Glutamatergic neuron (in vitro differentiated cells): Measurements from ENCODE around the gene PAK3. TPM values are rescaled to one million over a fixed set of nuclear protein-coding genes. Genes with fewer than 3 reads are reported as not detected.

Source experiments
- DNase-seq: peaks from one replicate; pipeline ENCODE4 v3.0.0; 2022
- H3K27ac Mint-ChIP-seq: one replicate; pipeline ENCODE4 v1.8.0; 2020; ENCODE audit warnings: mild to moderate bottlenecking, mixed read lengths, inconsistent platforms; ENCODE audit not compliant: unreplicated experiment
- H3K27me3 Mint-ChIP-seq: one replicate; pipeline ENCODE4 v1.8.0; 2020; ENCODE audit warnings: mild to moderate bottlenecking, moderate library complexity, mixed read lengths, inconsistent platforms; ENCODE audit not compliant: unreplicated experiment
- H3K36me3 Mint-ChIP-seq: one replicate; pipeline ENCODE4 v1.8.0; 2020; ENCODE audit warnings: mild to moderate bottlenecking, mixed read lengths, inconsistent platforms; ENCODE audit not compliant: unreplicated experiment
- H3K4me1 Mint-ChIP-seq: one replicate; pipeline ENCODE4 v1.8.0; 2020; ENCODE audit warnings: mild to moderate bottlenecking, low read depth, mixed read lengths, inconsistent platforms; ENCODE audit not compliant: unreplicated experiment
- H3K4me3 Mint-ChIP-seq: one replicate; pipeline ENCODE4 v1.8.0; 2020; ENCODE audit warnings: mild to moderate bottlenecking, mixed read lengths, inconsistent platforms; ENCODE audit not compliant: unreplicated experiment
- H3K9me3 Mint-ChIP-seq: one replicate; pipeline ENCODE4 v1.8.0; 2020; ENCODE audit warnings: mild to moderate bottlenecking, moderate library complexity, mixed read lengths, inconsistent platforms; ENCODE audit not compliant: unreplicated experiment
- total RNA-seq: library from RNA; stranded (reverse); fragmentation: NEBNext Ultra II Directional; extraction: Animal tissue kit (Norgen Biotek cat#: 25700); gene quantifications from one replicate; pipeline ENCODE4 v1.2.1, GENCODE V29; 2021; ENCODE audit not compliant: unreplicated experiment
- TF ChIP-seq, protein P1 (sequence below): fragments of 200-600 bp; sonication (generic); IDR thresholded peaks from one replicate; pipeline ENCODE4 v1.5.0; 2021; ENCODE audit not compliant: partially characterized antibody, unreplicated experiment

Gene PAK3
- total RNA-seq, 1 donor from 2014 or later = 31.5 TPM

- Mint-ChIP-seq H3K27me3 (no peaks in the 10 kb centered on the region), H3K27ac (no peak overlapping the region), H3K4me3 (no peak overlapping the region), H3K36me3 (no peaks in the 10 kb centered on the region), H3K4me1 (no peaks in the 10 kb centered on the region), H3K9me3 (no peaks in the 10 kb centered on the region)
- TF ChIP-seq, protein P1, sequence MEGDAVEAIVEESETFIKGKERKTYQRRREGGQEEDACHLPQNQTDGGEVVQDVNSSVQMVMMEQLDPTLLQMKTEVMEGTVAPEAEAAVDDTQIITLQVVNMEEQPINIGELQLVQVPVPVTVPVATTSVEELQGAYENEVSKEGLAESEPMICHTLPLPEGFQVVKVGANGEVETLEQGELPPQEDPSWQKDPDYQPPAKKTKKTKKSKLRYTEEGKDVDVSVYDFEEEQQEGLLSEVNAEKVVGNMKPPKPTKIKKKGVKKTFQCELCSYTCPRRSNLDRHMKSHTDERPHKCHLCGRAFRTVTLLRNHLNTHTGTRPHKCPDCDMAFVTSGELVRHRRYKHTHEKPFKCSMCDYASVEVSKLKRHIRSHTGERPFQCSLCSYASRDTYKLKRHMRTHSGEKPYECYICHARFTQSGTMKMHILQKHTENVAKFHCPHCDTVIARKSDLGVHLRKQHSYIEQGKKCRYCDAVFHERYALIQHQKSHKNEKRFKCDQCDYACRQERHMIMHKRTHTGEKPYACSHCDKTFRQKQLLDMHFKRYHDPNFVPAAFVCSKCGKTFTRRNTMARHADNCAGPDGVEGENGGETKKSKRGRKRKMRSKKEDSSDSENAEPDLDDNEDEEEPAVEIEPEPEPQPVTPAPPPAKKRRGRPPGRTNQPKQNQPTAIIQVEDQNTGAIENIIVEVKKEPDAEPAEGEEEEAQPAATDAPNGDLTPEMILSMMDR = no peak
- no peak for DNase-seq
Observed at GRCh38 chrX:111145878-111146277, 49.9 kb downstream of the PAK3 start.

DNA sequence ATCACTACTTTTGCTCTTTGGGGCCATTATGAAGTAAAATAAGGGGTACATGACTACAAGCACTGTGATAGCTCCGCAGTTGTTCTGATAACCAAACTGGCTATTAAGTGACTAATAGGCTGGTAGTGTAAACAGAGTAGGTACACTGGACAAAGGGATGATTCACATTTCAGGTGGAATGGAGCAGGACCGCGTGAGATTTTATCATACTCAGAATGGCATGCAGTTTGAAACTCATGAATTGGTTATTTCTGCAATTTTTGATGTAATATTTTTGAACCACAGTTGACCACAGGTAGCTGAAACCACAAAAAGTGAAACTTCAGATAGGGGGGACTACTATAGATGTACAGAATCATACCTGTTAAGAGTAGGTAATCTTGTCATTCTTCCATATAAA is 55.8 kb downstream of the PAK3 start:
- no peaks in the 10 kb centered on the region for H3K4me1 Mint-ChIP-seq
- H3K27ac Mint-ChIP-seq = no peak overlapping the region
- H3K27me3 Mint-ChIP-seq = no peaks in the 10 kb centered on the region
- H3K4me3 Mint-ChIP-seq = no peak overlapping the region
- TF ChIP-seq, protein P1 = no peak
- H3K9me3 Mint-ChIP-seq = no peaks in the 10 kb centered on the region
- no peak for DNase-seq
- no peaks in the 10 kb centered on the region for H3K36me3 Mint-ChIP-seq

DNA sequence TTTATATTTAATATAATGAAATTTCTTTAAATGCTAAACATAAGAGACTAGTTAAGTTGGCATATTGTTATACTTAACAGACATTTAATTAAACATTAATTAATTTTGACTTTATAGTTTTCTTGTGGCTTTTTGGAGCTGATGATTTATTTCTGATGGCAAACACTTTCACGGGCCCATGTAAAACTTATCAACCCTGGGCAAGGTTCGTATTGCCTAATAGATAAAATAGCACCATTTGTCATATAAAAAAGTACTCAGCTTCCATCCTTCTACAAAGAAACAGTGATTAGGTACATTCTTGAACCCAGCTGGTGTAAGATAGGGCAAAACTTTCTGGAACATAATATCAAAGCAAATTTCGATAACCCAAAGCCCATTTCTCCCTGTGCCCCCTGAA is 63.2 kb downstream of the PAK3 start:
- Mint-ChIP-seq H3K9me3 (no peaks in the 10 kb centered on the region), H3K4me3 (no peak overlapping the region), H3K4me1 (no peaks in the 10 kb centered on the region), H3K36me3 (no peaks in the 10 kb centered on the region), H3K27ac (no peak overlapping the region), H3K27me3 (no peaks in the 10 kb centered on the region)
- TF ChIP-seq, protein P1 = no peak
- no peak for DNase-seq

- Mint-ChIP-seq H3K36me3 (no peaks in the 10 kb centered on the region), H3K27ac (no peak overlapping the region), H3K4me1 (no peaks in the 10 kb centered on the region), H3K9me3 (no peaks in the 10 kb centered on the region), H3K27me3 (no peaks in the 10 kb centered on the region), H3K4me3 (no peak overlapping the region)
- DNase-seq = no peak
- TF ChIP-seq, protein P1 = peak; percentile 30
Observed at GRCh38 chrX:111164728-111165127, 68.7 kb downstream of the PAK3 start.

- no peak overlapping the region for H3K27ac Mint-ChIP-seq
- no peak for DNase-seq
- H3K9me3 Mint-ChIP-seq = no peaks in the 10 kb centered on the region
- no peaks in the 10 kb centered on the region for H3K4me1 Mint-ChIP-seq
- TF ChIP-seq, protein P1 = no peak
- H3K27me3 Mint-ChIP-seq = no peaks in the 10 kb centered on the region
- H3K4me3 Mint-ChIP-seq = no peak overlapping the region
- no peaks in the 10 kb centered on the region for H3K36me3 Mint-ChIP-seq
Observed at GRCh38 chrX:111165902-111166301, 69.9 kb downstream of the PAK3 start.
